ENCODE measurements around the gene CTPS2.
A peak's percentile ranks its signal among the peaks of the same experiment; 100 is the strongest.
"Not testable (repeated sequence)": the region's sequence is repeated elsewhere in the genome, so short reads cannot be mapped to it uniquely, and the experiment has no call there.

The CTPS2 gene

DNA sequence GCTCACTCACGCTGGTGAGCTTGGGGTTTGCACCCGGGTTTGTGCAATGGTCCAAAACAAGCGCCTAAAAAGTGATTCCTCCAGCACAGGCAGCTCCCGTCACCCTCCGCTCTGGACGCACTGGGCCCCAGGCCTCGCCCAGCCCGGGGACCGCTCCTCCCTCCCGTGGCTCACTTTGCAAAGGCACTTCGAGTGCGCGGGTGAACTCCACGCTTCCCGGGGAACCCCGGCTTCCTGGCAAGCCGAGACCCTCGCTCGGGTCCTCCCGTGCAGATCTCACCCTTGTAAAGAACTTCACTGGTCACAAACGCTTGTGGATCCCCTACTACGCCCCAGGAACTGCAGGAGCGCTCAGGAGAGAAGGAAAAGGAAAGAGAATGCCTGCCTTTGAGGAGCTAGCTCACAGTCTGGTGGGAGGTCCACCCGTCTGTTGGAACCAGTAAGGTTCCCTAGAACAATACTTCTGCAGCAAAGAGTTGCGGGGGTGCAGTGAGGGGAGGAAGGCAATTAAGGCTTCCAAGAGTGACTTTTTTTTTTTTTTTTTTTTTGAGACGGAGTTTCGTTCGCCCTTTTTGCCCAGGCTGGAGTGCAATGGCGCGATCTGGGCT, at the start of gene CTPS2:
TSS of gene CTPS2 (minus strand) at position 122 of the 608 bp plus-strand sequence. CDS start 9,767 bp downstream, outside the sequence.
- DNase-seq = no peak

DNA sequence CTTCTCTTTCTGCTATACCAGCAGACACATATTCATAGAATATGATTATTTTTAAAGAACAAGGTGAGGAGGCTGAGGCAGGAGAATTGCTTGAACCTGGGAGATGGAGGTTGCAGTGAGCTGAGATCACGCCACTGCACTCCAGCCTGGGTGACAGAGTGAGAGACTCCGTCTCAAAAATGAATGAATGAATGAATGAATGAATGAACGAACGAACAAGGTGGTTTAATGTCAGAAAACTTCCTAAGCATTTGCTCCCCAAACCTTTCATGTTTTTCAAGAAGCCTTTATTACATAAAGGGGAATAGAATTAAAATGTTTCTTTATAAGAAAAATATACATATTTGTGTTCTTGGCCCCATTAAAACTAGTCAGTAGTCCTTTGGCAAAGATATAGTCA, 49.0 kb upstream of the CTPS2 start:
- DNase-seq = not testable (repeated sequence)

GRCh38 chrX:16756724-16757123, 44.3 kb upstream of the CTPS2 start:
- no peak for DNase-seq

- no peak for DNase-seq
These were observed 41.5 kb upstream of the CTPS2 start for GRCh38 chrX:16754019-16754418.

- DNase-seq = no peak
These were observed 37.7 kb upstream of the CTPS2 start for GRCh38 chrX:16750136-16750535.

- no peak for DNase-seq
These were observed 36.0 kb upstream of the CTPS2 start for GRCh38 chrX:16748425-16748824.

- no peak for DNase-seq
These were observed 33.2 kb upstream of the CTPS2 start for GRCh38 chrX:16745659-16746058.

- no peak for DNase-seq
These were observed 32.6 kb upstream of the CTPS2 start for GRCh38 chrX:16745102-16745501.

DNA sequence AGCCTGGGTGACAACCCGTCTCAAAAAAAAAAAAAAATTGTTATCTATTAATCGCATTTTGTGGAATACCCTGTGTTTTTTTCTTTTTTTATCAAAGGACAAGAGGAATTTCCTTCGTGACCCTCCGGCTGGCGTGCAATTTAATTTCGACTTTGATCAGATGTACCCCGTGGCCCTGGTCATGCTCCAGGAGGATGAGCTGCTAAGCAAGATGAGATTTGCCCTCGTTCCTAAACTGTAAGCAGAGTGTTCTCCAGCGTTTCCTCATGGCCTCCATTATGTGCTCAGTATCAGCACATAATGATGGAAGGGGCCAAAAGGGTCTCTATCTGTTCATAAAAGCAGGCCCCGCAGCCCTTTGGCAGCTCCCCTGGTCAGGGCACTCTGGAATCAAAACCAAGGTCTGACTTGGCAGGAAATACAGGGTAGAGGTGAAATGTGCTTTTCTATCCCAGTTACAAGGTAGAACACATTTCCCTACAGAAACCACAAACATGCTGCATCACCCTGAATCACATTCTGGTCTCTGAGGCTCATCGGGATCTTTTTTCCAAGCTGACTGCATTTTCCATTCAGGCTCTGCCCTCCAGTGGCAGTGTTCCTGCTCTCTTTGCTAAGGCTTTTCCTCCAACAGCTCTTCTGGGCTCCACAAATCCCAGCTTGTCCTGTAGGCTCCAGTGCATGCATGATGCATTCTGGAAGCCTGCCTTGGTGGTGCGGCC, 31.3 kb upstream of the CTPS2 start:
- DNase-seq = peak; percentile 4

DNA sequence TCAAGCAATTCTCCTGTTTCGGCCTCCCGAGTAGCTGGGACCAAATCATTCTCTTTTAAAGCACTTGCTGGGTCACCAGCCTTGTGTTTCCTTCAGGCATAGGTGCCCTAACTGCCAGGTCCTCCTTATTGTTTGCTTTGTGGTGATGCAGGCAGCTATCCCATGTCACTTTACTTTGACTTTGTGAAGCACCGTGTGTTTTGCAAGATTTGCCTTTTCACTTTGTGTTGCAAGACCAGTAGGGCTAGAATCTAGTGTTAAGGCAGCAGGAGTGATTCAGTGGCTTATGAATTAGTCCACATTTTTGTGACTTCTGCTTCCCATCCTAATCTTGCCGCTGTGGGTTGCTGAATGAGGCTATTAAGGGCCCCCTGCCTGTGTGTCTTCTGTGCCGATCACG, 27.1 kb upstream of the CTPS2 start:
- no peak for DNase-seq

- DNase-seq = no peak
These were observed 24.6 kb upstream of the CTPS2 start for GRCh38 chrX:16737024-16737423.

DNA sequence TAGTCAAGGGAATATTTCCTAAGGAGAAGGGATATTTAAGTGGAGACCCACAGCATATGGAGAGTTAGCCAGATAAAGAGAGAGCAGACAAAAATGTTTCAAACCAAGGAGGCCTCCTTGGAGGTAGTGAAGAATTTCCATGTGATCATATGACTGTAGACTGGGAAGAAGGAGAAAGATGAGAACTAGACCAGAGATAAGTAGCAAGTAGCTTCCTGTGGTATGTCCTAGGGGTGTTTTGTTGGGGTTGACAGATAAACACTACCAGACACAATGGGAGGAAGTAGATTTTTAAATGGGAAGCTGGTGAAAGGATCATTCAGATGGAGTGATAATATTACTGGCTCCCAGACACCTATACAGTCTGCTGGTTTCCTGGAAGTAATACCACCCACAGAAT, 20.5 kb upstream of the CTPS2 start:
- no peak for DNase-seq

DNA sequence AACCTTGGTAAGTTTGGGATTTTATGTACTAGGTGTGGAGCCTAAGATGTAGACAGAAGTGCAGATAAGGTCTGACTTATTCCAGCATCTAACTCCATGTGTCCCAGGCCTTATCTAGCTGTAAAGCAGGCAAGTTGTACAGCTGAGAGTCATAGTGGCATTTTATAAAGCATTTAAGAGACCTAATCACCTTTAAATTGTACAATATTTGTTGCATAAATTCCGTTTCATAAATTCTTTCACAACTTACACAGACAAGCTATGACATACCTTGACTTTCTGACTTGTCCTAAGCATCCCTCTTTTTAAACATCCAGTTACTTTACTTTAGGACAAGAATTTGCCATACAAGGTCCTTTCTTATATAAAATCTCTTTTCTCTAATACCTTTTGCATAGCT, 18.0 kb upstream of the CTPS2 start:
- no peak for DNase-seq

DNA sequence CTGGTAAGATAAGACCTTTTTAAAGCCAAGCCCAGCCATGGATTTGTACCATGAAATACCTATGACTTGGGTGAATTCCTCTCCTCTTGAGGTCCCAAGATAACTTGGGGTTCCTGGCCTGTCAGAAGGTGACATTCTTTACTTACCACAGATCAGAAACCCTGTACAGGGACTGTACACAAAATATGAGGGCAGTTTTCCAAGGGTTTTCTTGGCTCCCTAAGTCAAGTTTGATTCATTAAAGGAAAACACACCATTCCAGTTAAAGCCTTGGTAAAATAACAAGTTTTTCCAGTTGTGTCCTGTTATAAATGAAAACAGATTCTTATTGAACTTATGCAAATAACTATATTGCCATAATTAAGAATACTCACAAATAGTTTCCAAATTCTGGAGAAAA, 15.2 kb upstream of the CTPS2 start:
- DNase-seq = no peak

GRCh38 chrX:16726347-16726988, 14.0 kb upstream of the CTPS2 start:
- DNase-seq = not testable (repeated sequence)

GRCh38 chrX:16725072-16725471, 12.6 kb upstream of the CTPS2 start:
- DNase-seq = no peak

DNA sequence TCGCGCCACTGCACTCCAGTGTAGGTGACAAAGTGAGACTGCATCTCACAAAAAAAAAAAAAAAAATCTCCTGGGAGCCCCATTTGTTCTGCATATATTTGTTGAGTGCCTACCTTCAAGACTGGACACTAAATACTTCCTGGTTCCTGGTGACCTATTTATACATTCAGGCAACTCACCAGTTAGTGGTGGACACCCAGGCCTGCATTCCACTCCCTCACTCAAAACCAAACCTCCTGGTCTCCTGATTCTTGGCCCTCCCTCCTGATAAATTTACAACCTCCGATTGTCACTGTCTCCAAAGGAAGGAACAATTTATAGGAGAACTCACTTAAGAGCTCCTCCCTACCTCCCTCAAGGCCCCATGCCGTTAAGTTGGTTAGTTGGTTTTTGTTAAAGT, 10.0 kb upstream of the CTPS2 start:
- DNase-seq = no peak

DNA sequence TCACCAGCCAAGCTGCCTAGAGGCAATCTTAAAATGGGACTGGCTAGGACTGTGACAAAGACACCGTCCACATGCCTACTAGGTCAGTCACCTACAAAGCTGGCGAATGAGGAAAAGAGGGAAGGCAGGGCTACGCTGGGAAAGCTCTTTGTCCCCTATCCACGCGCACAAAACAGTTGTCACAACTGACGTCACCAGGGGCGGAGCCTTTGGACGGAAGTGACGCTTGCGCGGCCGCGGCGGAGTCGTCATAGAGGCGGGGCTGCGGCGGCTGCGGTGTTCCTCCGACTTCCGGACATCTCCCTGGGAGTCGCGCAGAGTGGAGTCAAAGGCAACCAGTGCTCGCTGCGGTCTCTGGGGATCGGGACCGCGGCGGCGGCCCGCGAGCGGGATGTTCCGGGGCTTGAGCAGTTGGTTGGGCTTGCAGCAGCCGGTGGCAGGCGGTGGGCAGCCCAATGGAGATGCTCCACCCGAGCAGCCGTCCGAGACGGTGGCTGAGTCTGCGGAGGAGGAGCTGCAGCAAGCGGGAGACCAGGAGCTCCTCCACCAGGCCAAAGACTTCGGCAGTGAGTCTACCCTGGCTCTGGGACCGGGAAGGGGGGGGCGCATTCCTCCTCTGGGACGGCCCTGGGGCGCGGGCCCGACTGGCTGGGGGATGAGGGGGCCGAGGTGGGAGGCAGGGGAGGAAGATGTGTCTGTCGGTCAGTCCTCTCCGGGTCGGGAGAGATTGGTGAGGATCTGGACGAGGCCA, 7.0 kb upstream of the CTPS2 start, which contains the start of gene SYAP1:
TSS of gene SYAP1 (plus strand) at position 279 of the 751 bp plus-strand sequence. CDS start at position 392, 113 bp downstream.
- peak; percentile 95 for DNase-seq

GRCh38 chrX:16718824-16719333, 6.4 kb upstream of the CTPS2 start:
- DNase-seq = no peak

- not testable (repeated sequence) for DNase-seq
These were observed 4.0 kb upstream of the CTPS2 start for GRCh38 chrX:16716451-16716850.

- not testable (repeated sequence) for DNase-seq
These were observed 3.2 kb upstream of the CTPS2 start for GRCh38 chrX:16715638-16716037.

- no peak for DNase-seq
These were observed 2.0 kb upstream of the CTPS2 start for GRCh38 chrX:16714504-16714903.

DNA sequence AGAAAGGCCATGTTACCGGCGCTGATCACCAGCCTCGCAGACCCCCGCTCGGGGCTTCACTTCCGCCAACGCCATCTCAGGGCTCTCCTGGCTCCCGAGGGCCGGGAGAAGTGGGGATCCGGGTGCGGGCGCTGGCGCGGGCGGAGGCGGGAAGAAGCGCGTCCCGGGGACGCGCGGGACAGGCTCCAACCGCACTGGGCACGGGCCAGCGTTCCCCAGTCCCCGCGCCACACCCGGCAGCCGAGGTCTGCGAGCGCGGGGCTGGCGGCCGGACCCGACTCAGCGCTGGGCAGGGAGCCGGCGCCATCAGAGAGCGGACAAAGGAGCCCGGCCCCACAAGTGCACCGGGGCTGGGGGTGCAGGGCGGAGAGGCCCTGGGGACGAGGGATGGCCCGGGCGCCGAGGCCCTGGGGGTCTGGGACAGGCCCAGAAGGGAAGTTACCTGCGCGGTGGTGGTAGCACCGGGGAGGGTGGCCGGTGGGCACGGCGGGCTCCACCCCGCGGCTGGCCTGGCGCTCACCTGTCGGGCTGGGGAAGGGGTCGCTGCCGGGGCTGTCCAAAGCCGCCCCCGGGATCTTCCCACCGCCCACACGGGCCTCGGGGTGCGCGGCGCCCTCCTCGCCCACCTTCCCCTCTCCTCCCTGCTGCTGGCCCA, 449 bp downstream of the CTPS2 start:
- DNase-seq = no peak
